T-helper 1 cell (primary cell): ENCODE results near the gene TNRC6C.

Experiments
- DNase-seq, 5 donors: peaks; one replicate each; pipeline ENCODE4 v3.0.0-alpha.2; 2012 to 2020

Gene TNRC6C

GRCh38 chr17:78019367-78019975 lies 61.0 kb downstream of the TNRC6C start:
- peak in 1 of 5 donors; percentile 52 for DNase-seq

- peak in 1 of 5 donors; percentile 71 for DNase-seq
These were observed 61.6 kb downstream of the TNRC6C start for GRCh38 chr17:78019976-78020716.

GRCh38 chr17:78020717-78021108 lies 62.2 kb downstream of the TNRC6C start:
- DNase-seq, result no peak

DNA sequence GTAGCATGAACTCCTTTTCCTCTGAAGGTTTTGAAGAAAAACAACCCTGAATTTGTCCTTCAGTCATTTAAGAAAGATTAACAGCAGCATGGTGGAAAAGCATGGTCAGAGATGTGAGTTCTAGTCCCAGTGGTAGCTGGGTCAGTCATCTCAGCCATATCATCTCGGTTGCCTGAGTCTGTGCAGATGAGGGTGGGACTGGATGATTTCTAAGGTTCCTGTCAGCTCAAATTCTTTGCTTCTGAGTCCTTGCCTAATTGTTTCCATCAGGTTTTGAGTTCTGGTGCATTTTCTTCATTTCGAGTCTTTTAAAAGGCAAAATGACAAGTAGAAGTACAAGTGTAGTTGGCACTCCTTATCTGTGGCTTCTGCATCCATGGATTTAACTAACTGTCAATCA lies 63.9 kb downstream of the TNRC6C start:
- no peak for DNase-seq

DNA sequence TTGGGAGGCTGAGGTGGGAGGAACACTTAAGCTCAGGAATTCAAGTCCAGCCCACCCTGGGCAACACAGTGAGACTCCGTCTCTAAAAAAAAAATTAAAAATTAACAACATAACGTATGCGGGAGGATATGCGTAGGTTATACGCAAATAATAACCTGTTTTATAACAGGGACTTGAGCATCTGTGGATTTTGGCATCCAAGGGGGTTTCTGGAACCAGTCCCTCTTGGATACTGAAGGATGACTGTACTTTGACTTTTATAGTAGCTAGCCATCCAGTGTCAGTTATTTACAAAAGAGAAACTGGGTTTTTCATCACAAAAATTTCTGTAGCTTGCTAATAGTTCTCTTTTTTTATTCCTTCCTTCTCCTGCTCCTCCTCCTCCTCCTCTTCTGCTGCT lies 64.5 kb downstream of the TNRC6C start:
- no peak for DNase-seq

GRCh38 chr17:78026381-78026780 lies 67.9 kb downstream of the TNRC6C start:
- no peak for DNase-seq

DNA sequence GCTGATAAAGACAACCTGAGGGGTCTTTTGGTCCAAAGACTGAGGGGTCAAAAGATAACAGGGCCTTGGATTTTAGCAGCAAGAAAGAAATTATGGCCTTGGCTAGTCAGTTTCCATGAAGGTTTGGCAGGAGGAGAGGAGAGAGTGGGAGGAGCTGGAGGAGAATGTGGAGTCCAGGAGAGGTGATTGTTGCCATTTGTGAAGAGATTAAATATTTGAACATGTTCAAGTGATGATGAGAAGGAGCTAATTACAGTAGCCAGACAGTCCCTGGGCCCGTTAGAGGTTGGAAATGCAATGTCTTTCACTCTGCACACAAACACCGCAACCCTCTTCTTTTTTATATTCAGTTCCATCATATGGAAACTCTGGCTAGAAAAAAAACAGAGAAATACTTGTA lies 68.6 kb downstream of the TNRC6C start:
- no peak for DNase-seq

DNA sequence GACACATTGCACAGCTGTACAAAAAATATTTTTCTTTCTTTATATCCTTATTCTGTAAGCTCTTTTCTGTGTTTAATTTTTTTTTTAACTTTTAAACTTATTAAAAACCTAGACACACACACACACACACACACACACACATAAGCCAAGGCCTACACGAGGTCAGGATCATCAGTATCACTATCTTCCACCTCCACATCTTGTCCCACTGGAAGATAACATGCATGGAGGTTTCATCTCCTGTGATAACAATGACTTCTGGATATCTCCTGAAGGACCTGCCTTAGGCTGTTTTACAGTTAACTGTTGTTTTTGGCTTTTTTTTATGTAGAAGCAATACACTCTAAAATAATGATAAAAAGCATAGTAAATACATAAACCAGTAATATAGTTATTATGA lies 71.2 kb downstream of the TNRC6C start:
- no peak for DNase-seq

DNA sequence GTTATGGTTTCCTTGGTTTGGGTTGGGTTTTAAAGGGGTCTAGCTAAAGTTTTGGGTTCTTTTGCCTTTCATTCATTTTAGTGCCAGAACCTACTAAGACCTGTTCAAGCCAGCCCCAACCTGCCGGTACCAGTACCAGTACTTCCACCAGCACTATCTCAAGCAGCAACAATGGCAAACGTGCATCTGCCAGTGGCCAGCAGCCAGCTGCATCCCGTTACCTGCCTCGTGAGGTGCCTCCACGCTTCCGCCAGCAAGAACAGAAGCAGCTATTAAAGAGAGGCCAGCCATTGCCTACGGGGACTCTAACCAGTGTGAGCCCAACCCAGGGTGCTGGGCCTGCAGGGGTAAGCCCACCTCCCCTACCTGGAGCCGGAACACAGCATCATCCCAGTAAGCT lies 72.9 kb downstream of the TNRC6C start:
- no peak for DNase-seq

DNA sequence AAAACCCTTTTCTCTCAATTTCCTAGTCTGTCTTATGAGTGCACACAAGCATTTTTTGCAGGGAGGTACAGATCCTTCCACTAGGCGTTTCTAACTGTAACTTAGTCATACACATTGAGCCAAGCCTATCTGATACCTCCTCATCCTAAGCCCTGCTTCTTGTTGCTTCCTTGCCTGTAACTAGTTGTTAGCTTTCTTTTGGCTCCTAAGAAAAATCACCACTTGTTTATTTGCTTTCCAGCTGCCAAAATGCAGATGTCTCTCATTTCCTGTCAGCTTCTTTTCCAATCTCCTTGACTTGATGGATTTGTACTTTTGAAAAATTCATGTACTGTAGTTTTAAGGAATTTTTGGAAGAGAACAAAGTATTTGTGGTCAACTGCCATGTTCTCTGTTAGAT lies 73.7 kb downstream of the TNRC6C start:
- no peak for DNase-seq

- no peak for DNase-seq
These were observed 76.1 kb downstream of the TNRC6C start for GRCh38 chr17:78034429-78035091.

DNA sequence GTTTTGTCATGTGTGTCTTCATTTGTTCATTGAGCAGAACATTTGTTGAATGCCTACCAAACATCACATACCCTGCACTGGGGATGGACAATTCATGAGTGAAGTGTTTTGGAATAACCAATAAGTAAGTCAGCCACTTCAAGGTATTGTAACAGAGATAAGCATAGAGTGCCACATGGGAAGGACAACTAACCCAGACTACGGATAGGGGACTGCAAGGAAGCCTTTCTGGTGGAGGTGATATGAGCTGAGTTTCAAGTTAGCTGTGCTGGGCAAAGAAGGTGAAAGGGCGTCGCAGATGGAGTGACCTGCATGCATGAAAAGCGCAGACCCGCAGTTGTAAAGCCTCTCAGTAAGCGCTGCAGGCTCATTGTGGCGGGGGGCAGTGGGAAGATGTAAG lies 78.8 kb downstream of the TNRC6C start:
- no peak for DNase-seq

DNA sequence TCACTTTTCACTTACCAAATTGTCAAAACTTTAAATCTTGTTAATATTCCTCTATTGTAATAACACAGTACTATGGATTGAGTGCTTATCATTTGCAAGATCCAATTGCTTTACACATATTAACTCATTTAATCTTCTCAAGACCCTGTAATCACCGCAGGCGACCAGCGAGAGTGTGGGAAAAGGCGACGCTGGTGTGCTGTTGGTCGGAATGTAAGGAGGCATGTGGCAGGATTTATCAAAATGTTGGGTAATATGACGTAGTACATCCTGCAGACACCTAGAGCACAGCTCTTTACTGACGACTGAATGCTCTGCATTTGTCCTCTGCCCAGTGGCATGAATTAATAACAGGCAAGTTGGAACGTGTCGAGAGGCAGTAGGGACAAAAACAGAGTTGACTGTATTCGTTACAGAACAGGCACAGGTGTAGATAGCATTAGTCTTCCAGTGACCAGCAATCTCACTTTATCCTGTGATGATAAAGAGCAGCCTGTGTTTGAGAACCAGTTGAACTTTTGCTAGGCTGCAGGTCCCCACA lies 80.3 kb downstream of the TNRC6C start:
- no peak for DNase-seq

- DNase-seq, result no peak
These were observed 81.1 kb downstream of the TNRC6C start for GRCh38 chr17:78039581-78039980.

- DNase-seq, result peak in 4 of 5 donors; percentile 6 to 29 (median 17)
These were observed 82.2 kb downstream of the TNRC6C start for GRCh38 chr17:78040440-78041385.

DNA sequence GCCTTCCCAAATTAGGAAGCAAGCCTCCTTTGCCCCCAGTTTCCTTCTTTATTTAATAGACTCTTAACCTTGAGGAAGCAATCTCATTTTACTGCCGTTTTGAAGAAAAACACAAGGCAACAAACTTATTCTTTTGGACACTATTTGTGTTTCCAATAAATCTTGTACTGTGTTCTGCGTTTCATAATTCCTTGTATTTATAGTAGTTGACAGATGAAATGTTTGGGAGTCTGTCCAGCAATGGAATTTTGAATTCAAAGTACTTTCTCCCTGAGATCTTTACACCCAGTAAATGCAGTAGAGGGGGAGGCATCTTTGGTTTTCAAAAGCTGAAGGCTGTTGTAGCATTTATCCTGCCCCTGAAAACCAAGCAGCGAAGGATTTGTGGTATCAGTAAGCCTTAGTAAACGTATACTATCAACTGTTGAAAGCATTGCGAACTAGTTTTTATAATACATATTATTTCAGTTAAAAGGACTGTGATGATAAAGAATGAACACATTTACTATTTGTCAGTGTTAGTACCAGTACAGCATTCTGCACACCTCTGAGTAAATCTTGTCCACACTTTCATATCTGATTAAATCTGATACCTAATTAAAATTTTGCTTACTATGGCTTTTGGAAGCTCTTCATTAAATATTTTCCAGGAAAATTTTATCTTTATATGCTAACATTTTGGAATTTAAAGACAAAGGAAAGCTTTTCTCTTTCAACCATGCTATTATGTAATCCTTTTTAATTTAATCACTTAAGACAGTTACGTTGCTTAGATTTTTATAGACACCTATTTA lies 83.1 kb downstream of the TNRC6C start:
- no peak for DNase-seq

DNA sequence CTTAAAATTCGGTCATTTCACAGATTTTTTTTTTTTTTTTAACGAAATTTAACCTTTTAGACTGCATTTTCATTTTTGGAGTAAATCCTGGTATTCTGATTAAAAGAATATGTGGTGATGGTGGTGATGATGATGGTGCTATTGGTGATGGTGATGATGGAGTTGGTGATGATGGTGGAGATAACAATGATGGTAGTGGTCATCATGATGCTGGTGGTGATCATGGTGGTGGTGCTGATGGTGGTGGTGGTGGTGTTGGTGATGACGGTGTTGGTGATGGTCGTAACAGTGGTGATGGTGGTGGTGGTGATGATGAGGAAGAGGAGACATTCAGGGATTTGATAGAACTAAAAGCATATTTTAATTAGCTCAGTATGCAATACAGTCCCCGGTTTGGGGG lies 84.0 kb downstream of the TNRC6C start:
- DNase-seq, result no peak

GRCh38 chr17:78043031-78043430 lies 84.5 kb downstream of the TNRC6C start:
- no peak for DNase-seq

- DNase-seq, result no peak
These were observed 85.9 kb downstream of the TNRC6C start for GRCh38 chr17:78044280-78044835.

- no peak for DNase-seq
These were observed 86.8 kb downstream of the TNRC6C start for GRCh38 chr17:78045316-78045715.

- DNase-seq, result no peak
These were observed 88.4 kb downstream of the TNRC6C start for GRCh38 chr17:78046923-78047322.
